Testis (tissue), 2 donors: Measurements from ENCODE around the gene SLC25A26.

Experiments
- CTCF ChIP-seq, 3 experiments: fragments of 450-650 bp in 2 of 3; fragments of 200-600 bp in 1 of 3; sonication (generic) in 1 of 3; IDR thresholded peaks; one replicate each; pipeline ENCODE4 v1.5.1; 2016 to 2019; ENCODE audit warnings: antibody characterized with exemption in 3 of 3, mild to moderate bottlenecking in 2 of 3, moderate library complexity in 1 of 3
- POLR2A ChIP-seq: fragments of 450-650 bp; IDR thresholded peaks from one replicate; pipeline ENCODE4 v1.6.1; 2017; ENCODE audit warnings: antibody characterized with exemption, mild to moderate bottlenecking, moderate library complexity

- TF ChIP-seq POLR2A (no peak), CTCF (IDR thresholded peaks at IDR 0.05) (no peak)
Measured at GRCh38 chr3:66414846-66415245, 194.0 kb downstream of the SLC25A26 start.
